Measurements from ENCODE around the gene SUSD6.

Gene SUSD6

GRCh38 chr14:69711065-69711464 lies 99.7 kb downstream of the SUSD6 start:
- Histone ChIP-seq H3K27ac (ENCODE audit: low read depth, low read length) (no peak overlapping the region), H2BK120ac (ENCODE audit: low read depth, low read length) (no peak overlapping the region), H3K27me3 (ENCODE audit: insufficient read depth, low read length, poor library complexity) (no peaks in the 10 kb centered on the region), H3K18ac (ENCODE audit: low read length) (no peak overlapping the region), H3K4me1 (ENCODE audit: control insufficient read depth, low read depth, low read length) (peaks cover 12% of the 10 kb centered on the region), H3K79me2 (ENCODE audit: control insufficient read depth, insufficient read depth, low read length) (no peaks in the 10 kb centered on the region), H4K5ac (ENCODE audit: low read length) (no peak overlapping the region), H2AK5ac (ENCODE audit: low read length) (no peak overlapping the region), H3K56ac (ENCODE audit: low read length) (no peak overlapping the region), H3K4ac (ENCODE audit: low read depth, low read length) (no peak overlapping the region), H4K8ac (ENCODE audit: low read depth, low read length) (no peak overlapping the region), H3K4me2 (ENCODE audit: low read length) (no peak overlapping the region), H3K79me1 (ENCODE audit: low read length) (no peaks in the 10 kb centered on the region), H2BK15ac (replicated peaks; ENCODE audit: low read depth) (no peak overlapping the region), H3K36me3 (ENCODE audit: control insufficient read depth, insufficient read depth, low read length) (no peaks in the 10 kb centered on the region), H3K9ac (ENCODE audit: low read length) (no peak overlapping the region), H3K23ac (ENCODE audit: low read length) (no peak overlapping the region), H2BK5ac (ENCODE audit: low read length) (no peak overlapping the region), H3K4me3 (ENCODE audit: low read length) (no peak overlapping the region)
- no CpG with 5 or more reads among the region's 4 CpGs for WGBS (ENCODE audit: extremely low coverage, insufficient coverage, low lambda C conversion rate)
- no peak for DNase-seq

- Histone ChIP-seq H3K18ac (ENCODE audit: low read length) (no peak overlapping the region), H3K79me1 (ENCODE audit: low read length) (no peaks in the 10 kb centered on the region), H3K23ac (ENCODE audit: low read length) (no peak overlapping the region), H3K27me3 (ENCODE audit: insufficient read depth, low read length, poor library complexity) (no peaks in the 10 kb centered on the region), H3K4me3 (ENCODE audit: low read length) (no peak overlapping the region), H3K79me2 (ENCODE audit: control insufficient read depth, insufficient read depth, low read length) (no peaks in the 10 kb centered on the region), H3K56ac (ENCODE audit: low read length) (no peak overlapping the region), H3K36me3 (ENCODE audit: control insufficient read depth, insufficient read depth, low read length) (no peaks in the 10 kb centered on the region), H3K4me1 (ENCODE audit: control insufficient read depth, low read depth, low read length) (peaks cover 12% of the 10 kb centered on the region), H4K5ac (ENCODE audit: low read length) (no peak overlapping the region), H2BK120ac (ENCODE audit: low read depth, low read length) (no peak overlapping the region), H3K9ac (ENCODE audit: low read length) (no peak overlapping the region), H2BK5ac (ENCODE audit: low read length) (no peak overlapping the region), H2BK15ac (replicated peaks; ENCODE audit: low read depth) (no peak overlapping the region), H2AK5ac (ENCODE audit: low read length) (no peak overlapping the region), H3K4me2 (ENCODE audit: low read length) (no peak overlapping the region), H3K27ac (ENCODE audit: low read depth, low read length) (no peak overlapping the region), H4K8ac (ENCODE audit: low read depth, low read length) (no peak overlapping the region), H3K4ac (ENCODE audit: low read depth, low read length) (no peak overlapping the region)
- no peak for DNase-seq
- no CpG with 5 or more reads among the region's 1 CpG for WGBS (ENCODE audit: extremely low coverage, insufficient coverage, low lambda C conversion rate)
These were observed 100.1 kb downstream of the SUSD6 start for GRCh38 chr14:69711477-69711876.

- H3K27ac ChIP-seq (ENCODE audit: low read depth, low read length): peak overlapping the region; percentile 72
- peak overlapping the region; percentile 20 for H3K18ac ChIP-seq (ENCODE audit: low read length)
- H2AK5ac ChIP-seq (ENCODE audit: low read length): no peak overlapping the region
- DNase-seq: no peak
- H3K23ac ChIP-seq (ENCODE audit: low read length): no peak overlapping the region
- H3K9ac ChIP-seq (ENCODE audit: low read length): peak overlapping the region; percentile 4
- no peaks in the 10 kb centered on the region for H3K36me3 ChIP-seq (ENCODE audit: control insufficient read depth, insufficient read depth, low read length)
- no peak overlapping the region for H3K4ac ChIP-seq (ENCODE audit: low read depth, low read length)
- peaks cover 12% of the 10 kb centered on the region for H3K4me1 ChIP-seq (ENCODE audit: control insufficient read depth, low read depth, low read length)
- no CpG with 5 or more reads among the region's 11 CpGs for WGBS (ENCODE audit: extremely low coverage, insufficient coverage, low lambda C conversion rate)
- no peaks in the 10 kb centered on the region for H3K27me3 ChIP-seq (ENCODE audit: insufficient read depth, low read length, poor library complexity)
- H4K8ac ChIP-seq (ENCODE audit: low read depth, low read length): no peak overlapping the region
- H3K4me2 ChIP-seq (ENCODE audit: low read length): no peak overlapping the region
- H2BK120ac ChIP-seq (ENCODE audit: low read depth, low read length): no peak overlapping the region
- no peak overlapping the region for H4K5ac ChIP-seq (ENCODE audit: low read length)
- H2BK15ac ChIP-seq (replicated peaks; ENCODE audit: low read depth): no peak overlapping the region
- no peak overlapping the region for H3K4me3 ChIP-seq (ENCODE audit: low read length)
- H3K56ac ChIP-seq (ENCODE audit: low read length): peak overlapping the region; percentile 79
- H3K79me2 ChIP-seq (ENCODE audit: control insufficient read depth, insufficient read depth, low read length): no peaks in the 10 kb centered on the region
- no peaks in the 10 kb centered on the region for H3K79me1 ChIP-seq (ENCODE audit: low read length)
- no peak overlapping the region for H2BK5ac ChIP-seq (ENCODE audit: low read length)
These were observed 100.6 kb downstream of the SUSD6 start for GRCh38 chr14:69711881-69712560.

GRCh38 chr14:69712599-69713088 lies 101.2 kb downstream of the SUSD6 start:
- Histone ChIP-seq H3K4me3 (ENCODE audit: low read length) (no peak overlapping the region), H3K18ac (ENCODE audit: low read length) (peak overlapping the region; percentile 20), H3K4me1 (ENCODE audit: control insufficient read depth, low read depth, low read length) (peaks cover 12% of the 10 kb centered on the region), H2BK5ac (ENCODE audit: low read length) (peak overlapping the region; percentile 69), H2BK15ac (replicated peaks; ENCODE audit: low read depth) (no peak overlapping the region), H3K27me3 (ENCODE audit: insufficient read depth, low read length, poor library complexity) (no peaks in the 10 kb centered on the region), H3K79me2 (ENCODE audit: control insufficient read depth, insufficient read depth, low read length) (no peaks in the 10 kb centered on the region), H3K27ac (ENCODE audit: low read depth, low read length) (peak overlapping the region; percentile 72), H3K36me3 (ENCODE audit: control insufficient read depth, insufficient read depth, low read length) (no peaks in the 10 kb centered on the region), H3K79me1 (ENCODE audit: low read length) (no peaks in the 10 kb centered on the region), H3K23ac (ENCODE audit: low read length) (no peak overlapping the region), H3K4me2 (ENCODE audit: low read length) (no peak overlapping the region), H2AK5ac (ENCODE audit: low read length) (no peak overlapping the region), H2BK120ac (ENCODE audit: low read depth, low read length) (no peak overlapping the region), H4K5ac (ENCODE audit: low read length) (no peak overlapping the region), H4K8ac (ENCODE audit: low read depth, low read length) (no peak overlapping the region), H3K9ac (ENCODE audit: low read length) (peak overlapping the region; percentile 44), H3K4ac (ENCODE audit: low read depth, low read length) (no peak overlapping the region), H3K56ac (ENCODE audit: low read length) (peak overlapping the region; percentile 79)
- no CpG with 5 or more reads among the region's 6 CpGs for WGBS (ENCODE audit: extremely low coverage, insufficient coverage, low lambda C conversion rate)
- peak; percentile 64 for DNase-seq

GRCh38 chr14:69713209-69713781 lies 101.9 kb downstream of the SUSD6 start:
- Histone ChIP-seq H3K4me2 (ENCODE audit: low read length) (no peak overlapping the region), H3K27ac (ENCODE audit: low read depth, low read length) (peak overlapping the region; percentile 72), H3K18ac (ENCODE audit: low read length) (no peak overlapping the region), H4K8ac (ENCODE audit: low read depth, low read length) (no peak overlapping the region), H2BK5ac (ENCODE audit: low read length) (peak overlapping the region; percentile 2), H2BK15ac (replicated peaks; ENCODE audit: low read depth) (no peak overlapping the region), H4K5ac (ENCODE audit: low read length) (no peak overlapping the region), H3K4ac (ENCODE audit: low read depth, low read length) (no peak overlapping the region), H3K23ac (ENCODE audit: low read length) (no peak overlapping the region), H3K79me2 (ENCODE audit: control insufficient read depth, insufficient read depth, low read length) (no peaks in the 10 kb centered on the region), H2AK5ac (ENCODE audit: low read length) (no peak overlapping the region), H3K56ac (ENCODE audit: low read length) (no peak overlapping the region), H3K4me3 (ENCODE audit: low read length) (no peak overlapping the region), H2BK120ac (ENCODE audit: low read depth, low read length) (no peak overlapping the region), H3K4me1 (ENCODE audit: control insufficient read depth, low read depth, low read length) (peaks cover 12% of the 10 kb centered on the region), H3K79me1 (ENCODE audit: low read length) (no peaks in the 10 kb centered on the region), H3K9ac (ENCODE audit: low read length) (no peak overlapping the region), H3K27me3 (ENCODE audit: insufficient read depth, low read length, poor library complexity) (no peaks in the 10 kb centered on the region), H3K36me3 (ENCODE audit: control insufficient read depth, insufficient read depth, low read length) (no peaks in the 10 kb centered on the region)
- no CpG with 5 or more reads among the region's 4 CpGs for WGBS (ENCODE audit: extremely low coverage, insufficient coverage, low lambda C conversion rate)
- DNase-seq: peak; percentile 75

All from mesendoderm (in vitro differentiated cells).